Skeletal muscle tissue (tissue), 4 donors: ENCODE data around the gene COX6A2. TPM values are rescaled to one million over a fixed set of nuclear protein-coding genes. Genes with fewer than 3 reads are reported as not detected.
A peak's percentile ranks its signal among the peaks of the same experiment; 100 is the strongest.
"Not testable (repeated sequence)": the region's sequence is repeated elsewhere in the genome, so short reads cannot be mapped to it uniquely, and the experiment has no call there.

Experiments used
- H3K27ac ChIP-seq: one replicate; pipeline ENCODE4 v1.7.0; 2013; ENCODE audit warnings: mild to moderate bottlenecking, low read depth, low read length, inconsistent platforms
- H3K27me3 ChIP-seq, 3 donors: one replicate each; pipeline ENCODE4 v1.7.0; 2013; ENCODE audit warnings: low read length in 3 of 3; ENCODE audit not compliant: control insufficient read depth in 3 of 3, insufficient read depth in 3 of 3
- H3K36me3 ChIP-seq, 3 donors: one replicate each; pipeline ENCODE4 v1.7.0; 2013; ENCODE audit warnings: low read length in 3 of 3; ENCODE audit not compliant: control insufficient read depth in 3 of 3, insufficient read depth in 3 of 3
- H3K4me1 ChIP-seq, 3 donors: one replicate each; pipeline ENCODE4 v1.7.0; 2013; ENCODE audit warnings: low read length in 3 of 3, mild to moderate bottlenecking in 3 of 3; ENCODE audit not compliant: control insufficient read depth in 3 of 3, insufficient read depth in 3 of 3
- H3K4me3 ChIP-seq, 3 donors: one replicate each; pipeline ENCODE4 v1.7.0; 2013; ENCODE audit warnings: low read length in 3 of 3
- H3K9ac ChIP-seq, 3 donors: one replicate each; pipeline ENCODE4 v1.7.0; 2013; ENCODE audit warnings: low read length in 3 of 3, mild to moderate bottlenecking in 3 of 3, moderate library complexity in 2 of 3, low read depth in 1 of 3
- H3K9me3 ChIP-seq, 3 donors: one replicate each; pipeline ENCODE4 v1.7.0; 2013; ENCODE audit warnings: low read length in 3 of 3; ENCODE audit not compliant: control insufficient read depth in 3 of 3
- total RNA-seq: library from RNA; depleted of rRNA; stranded (reverse); fragments of >200 nt; gene quantifications from one replicate; pipeline ENCODE4 v1.2.3, GENCODE V29; 2014
- donor health status: Osteomylitis.

The COX6A2 gene
- total RNA-seq, 1 donor from 2014 or later, result 49.1 TPM

DNA sequence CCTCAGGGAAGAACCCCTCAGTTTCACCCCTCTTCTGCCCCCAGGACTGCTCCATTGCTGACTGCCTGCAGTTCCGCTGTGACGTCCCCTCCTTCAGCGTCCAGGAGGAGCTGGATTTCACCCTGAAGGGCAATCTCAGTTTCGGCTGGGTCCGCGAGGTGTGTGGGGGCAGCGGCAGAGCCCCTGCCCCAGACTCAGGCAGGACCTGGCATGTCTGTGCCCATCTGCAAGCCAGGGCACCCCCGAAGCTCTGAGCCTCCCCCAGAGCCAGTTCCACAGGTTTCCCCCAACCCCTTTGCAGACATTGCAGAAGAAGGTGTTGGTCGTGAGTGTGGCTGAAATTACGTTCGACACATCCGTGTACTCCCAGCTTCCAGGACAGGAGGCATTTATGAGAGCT lies 4.4 kb downstream of the COX6A2 start:
- Histone ChIP-seq H3K9ac (peak overlapping the region in 1 of 3 donors; percentile 66), H3K4me3 (no peak overlapping the region), H3K4me1 (peaks cover 19 to 51% (median 27%) of the 10 kb centered on the region in 3 donors), H3K36me3 (peaks cover 9 to 14% (median 13%) of the 10 kb centered on the region in 3 donors), H3K9me3 (no peaks in the 10 kb centered on the region), H3K27ac (peak overlapping the region; percentile 47), H3K27me3 (peaks cover 0 to 3% (median 2%) of the 10 kb centered on the region in 3 donors)

DNA sequence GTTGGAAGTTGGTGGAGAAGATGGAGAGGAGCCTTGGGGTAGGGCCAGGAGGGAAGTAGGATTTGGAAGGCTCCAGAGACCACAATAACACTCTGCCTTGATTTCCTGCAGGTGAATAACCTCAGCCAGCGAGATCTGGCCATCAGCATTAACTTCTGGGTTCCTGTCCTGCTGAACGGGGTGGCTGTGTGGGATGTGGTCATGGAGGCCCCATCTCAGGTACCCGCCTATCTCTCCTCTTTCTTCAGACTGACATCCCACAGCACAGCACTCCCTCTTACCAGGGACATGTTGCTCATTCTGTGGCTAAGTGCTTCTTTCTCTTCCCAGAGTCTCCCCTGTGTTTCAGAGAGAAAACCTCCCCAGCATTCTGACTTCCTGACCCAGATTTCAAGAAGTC lies 4.9 kb downstream of the COX6A2 start:
- Histone ChIP-seq H3K9me3 (no peaks in the 10 kb centered on the region), H3K4me1 (peaks cover 15 to 48% (median 23%) of the 10 kb centered on the region in 3 donors), H3K27ac (peak overlapping the region; percentile 47), H3K4me3 (no peak overlapping the region), H3K27me3 (peaks cover 0 to 3% (median 2%) of the 10 kb centered on the region in 3 donors), H3K9ac (peak overlapping the region in 1 of 3 donors; percentile 66), H3K36me3 (peaks cover 9 to 14% (median 13%) of the 10 kb centered on the region in 3 donors)

DNA sequence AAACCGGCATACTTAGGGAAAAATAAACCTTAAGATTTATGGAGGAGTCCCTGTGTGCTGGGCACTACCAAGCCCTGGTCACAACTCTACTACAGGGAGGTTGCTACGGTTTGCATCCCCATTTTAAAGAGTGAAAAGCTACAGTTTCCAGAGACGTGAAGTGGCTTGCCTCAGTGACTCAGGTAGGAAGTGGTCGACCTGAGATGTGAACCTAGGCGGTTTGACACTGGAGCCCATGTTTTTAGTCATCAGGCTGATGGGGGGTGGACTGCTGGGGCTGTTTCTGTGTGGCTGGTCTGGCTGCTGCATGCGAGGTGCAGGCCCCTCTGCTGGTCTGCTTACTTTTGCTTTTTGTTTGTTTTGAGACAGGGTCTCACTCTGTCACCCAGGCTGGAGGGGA lies 6.6 kb downstream of the COX6A2 start:
- H3K27me3 ChIP-seq, result peaks cover 0 to 3% (median 2%) of the 10 kb centered on the region in 3 donors
- no peak overlapping the region for H3K9ac ChIP-seq
- H3K9me3 ChIP-seq, result peaks cover 0 to 2% (median 0%) of the 10 kb centered on the region in 3 donors
- H3K36me3 ChIP-seq, result peaks cover 7 to 9% (median 8%) of the 10 kb centered on the region in 3 donors
- no peak overlapping the region for H3K27ac ChIP-seq
- H3K4me3 ChIP-seq, result no peak overlapping the region
- H3K4me1 ChIP-seq, result peaks cover 12 to 44% (median 18%) of the 10 kb centered on the region in 3 donors

DNA sequence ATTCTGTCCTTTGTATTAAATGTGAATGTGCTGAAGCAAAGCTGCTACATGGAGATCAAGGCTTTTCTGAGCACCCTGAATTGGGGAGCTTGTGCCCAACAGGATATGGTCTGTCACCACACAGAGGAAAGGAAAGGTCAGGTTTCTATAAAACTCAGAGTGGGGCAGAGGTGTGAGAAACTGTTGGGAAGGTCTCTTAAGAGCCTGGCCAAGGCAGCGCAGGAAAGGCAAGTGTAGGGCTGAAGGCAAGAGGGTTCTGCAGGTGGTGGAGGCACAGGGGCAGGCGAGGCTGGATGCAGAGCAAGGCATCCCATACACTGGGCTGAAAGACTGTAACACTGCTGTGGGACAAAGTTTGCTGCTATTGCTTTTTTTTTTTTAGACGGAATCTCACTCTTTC lies 8.1 kb downstream of the COX6A2 start:
- Histone ChIP-seq H3K9ac (no peak overlapping the region), H3K9me3 (peaks cover 0 to 2% (median 0%) of the 10 kb centered on the region in 3 donors), H3K36me3 (no peaks in the 10 kb centered on the region), H3K27ac (no peak overlapping the region), H3K27me3 (peaks cover 2 to 3% (median 3%) of the 10 kb centered on the region in 3 donors), H3K4me3 (no peak overlapping the region), H3K4me1 (peaks cover 3 to 30% (median 9%) of the 10 kb centered on the region in 3 donors)

DNA sequence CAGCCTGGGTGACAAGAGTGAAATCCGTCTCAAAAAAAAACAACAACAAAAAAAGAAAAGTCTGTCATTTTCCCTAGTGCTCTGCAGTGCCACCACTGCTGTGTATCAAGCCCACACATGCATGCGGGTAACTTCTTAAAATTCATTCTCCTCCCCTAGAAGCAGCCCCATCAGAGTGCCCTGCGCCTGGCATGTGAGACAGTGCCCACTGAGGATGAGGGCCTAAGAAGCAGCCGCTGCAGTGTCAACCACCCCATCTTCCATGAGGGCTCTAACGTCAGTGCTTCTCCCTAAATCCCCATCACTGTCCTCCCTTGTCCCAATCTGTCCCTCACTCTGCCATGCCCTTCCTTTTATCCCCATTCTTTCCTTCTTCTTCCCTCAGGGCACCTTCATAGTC lies 10.2 kb downstream of the COX6A2 start:
- no peak overlapping the region for H3K9ac ChIP-seq
- H3K4me3 ChIP-seq, result no peak overlapping the region
- H3K36me3 ChIP-seq, result no peaks in the 10 kb centered on the region
- peaks cover 3 to 12% (median 4%) of the 10 kb centered on the region in 3 donors for H3K27me3 ChIP-seq
- peaks cover 0 to 2% (median 0%) of the 10 kb centered on the region in 3 donors for H3K9me3 ChIP-seq
- H3K4me1 ChIP-seq, result peaks cover under 1 to 9% (median 2%) of the 10 kb centered on the region in 3 donors
- H3K27ac ChIP-seq, result no peak overlapping the region

DNA sequence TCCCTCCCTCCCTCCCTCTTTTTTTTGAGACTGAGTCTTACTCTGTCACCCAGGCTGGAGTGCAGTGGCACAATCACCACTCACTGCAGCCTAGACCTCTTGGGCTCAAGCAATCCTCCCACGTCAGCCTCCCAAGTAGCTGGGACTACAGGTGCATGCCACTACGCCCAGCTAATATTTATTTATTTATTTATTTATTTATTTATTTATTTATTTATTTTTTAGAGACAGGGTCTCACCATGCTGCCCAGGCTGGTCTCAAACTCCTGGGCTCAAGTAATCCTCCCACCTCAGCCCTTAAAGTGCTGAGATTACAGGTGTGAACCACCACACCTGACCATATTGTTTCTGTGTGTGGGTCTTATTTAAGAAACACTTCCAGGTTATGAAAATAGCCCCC lies 11.1 kb downstream of the COX6A2 start:
- H3K36me3 ChIP-seq, H3K9ac ChIP-seq, H3K27ac ChIP-seq, H3K4me3 ChIP-seq, H3K4me1 ChIP-seq, H3K9me3 ChIP-seq: not testable (repeated sequence)
- H3K27me3 ChIP-seq, result peaks cover 2 to 12% (median 4%) of the 10 kb centered on the region in 3 donors

DNA sequence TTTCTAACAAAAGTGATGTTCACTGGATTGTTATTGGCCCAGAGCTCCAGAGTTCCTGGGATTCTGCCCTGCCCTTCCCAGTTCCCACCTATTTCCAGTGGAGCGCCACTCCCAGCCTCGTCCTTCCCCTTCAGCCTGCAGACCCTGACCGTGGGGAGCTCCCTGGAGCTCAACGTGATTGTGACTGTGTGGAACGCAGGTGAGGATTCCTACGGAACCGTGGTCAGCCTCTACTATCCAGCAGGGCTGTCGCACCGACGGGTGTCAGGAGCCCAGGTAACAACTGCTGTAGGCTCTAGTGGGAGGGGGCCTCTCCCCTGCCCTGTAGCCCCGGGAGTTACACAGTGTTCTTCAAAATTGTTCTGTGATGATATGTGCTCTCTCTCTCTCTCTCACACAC lies 11.8 kb downstream of the COX6A2 start:
- Histone ChIP-seq H3K4me3 (no peak overlapping the region), H3K27ac (no peak overlapping the region), H3K9me3 (peaks cover 0 to 2% (median 0%) of the 10 kb centered on the region in 3 donors), H3K36me3 (no peaks in the 10 kb centered on the region), H3K4me1 (no peaks in the 10 kb centered on the region), H3K27me3 (peaks cover 2 to 12% (median 4%) of the 10 kb centered on the region in 3 donors), H3K9ac (no peak overlapping the region)

DNA sequence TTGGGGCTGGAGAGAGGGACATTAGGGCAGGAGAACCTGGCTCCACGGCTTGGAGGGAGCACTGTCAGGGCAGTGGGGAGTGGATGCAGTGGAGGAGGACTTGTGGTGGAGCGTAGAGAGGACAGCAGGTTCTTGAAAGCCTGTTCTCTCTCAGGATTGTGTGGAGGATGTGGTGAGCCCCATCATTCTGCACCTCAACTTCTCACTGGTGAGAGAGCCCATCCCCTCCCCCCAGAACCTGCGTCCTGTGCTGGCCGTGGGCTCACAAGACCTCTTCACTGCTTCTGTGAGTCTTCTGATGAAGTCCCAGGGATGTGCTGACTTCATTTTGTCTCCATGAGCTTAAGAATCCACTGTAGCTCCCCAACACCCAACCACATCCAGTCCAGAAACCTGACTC lies 13.5 kb downstream of the COX6A2 start:
- H3K4me3 ChIP-seq, result no peak overlapping the region
- H3K4me1 ChIP-seq, result no peaks in the 10 kb centered on the region
- H3K9ac ChIP-seq, result no peak overlapping the region
- no peak overlapping the region for H3K27ac ChIP-seq
- peaks cover 2 to 12% (median 4%) of the 10 kb centered on the region in 3 donors for H3K27me3 ChIP-seq
- H3K9me3 ChIP-seq, result peaks cover 0 to 2% (median 0%) of the 10 kb centered on the region in 3 donors
- H3K36me3 ChIP-seq, result no peaks in the 10 kb centered on the region

DNA sequence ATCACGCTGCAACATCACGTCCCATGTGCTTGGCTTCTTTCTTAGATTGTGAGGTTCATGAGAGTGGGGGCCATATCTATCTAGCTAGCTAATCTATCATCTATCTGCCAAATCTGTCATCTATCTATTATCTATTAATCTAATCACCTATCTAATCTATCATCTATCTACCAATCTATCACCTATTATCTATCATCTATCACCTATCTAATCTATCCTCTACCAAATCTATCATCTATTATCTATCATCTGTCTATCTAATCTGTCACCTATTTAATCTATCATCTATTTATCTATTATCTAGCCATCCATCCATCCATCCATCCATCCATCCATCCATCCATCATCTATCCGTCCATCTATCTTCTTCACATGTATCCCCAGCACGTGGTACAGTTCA lies 14.2 kb downstream of the COX6A2 start:
- Histone ChIP-seq H3K9me3 (peaks cover 0 to 2% (median 0%) of the 10 kb centered on the region in 3 donors), H3K27ac (no peak overlapping the region), H3K4me1 (no peaks in the 10 kb centered on the region), H3K4me3 (no peak overlapping the region), H3K9ac (no peak overlapping the region), H3K36me3 (no peaks in the 10 kb centered on the region), H3K27me3 (peaks cover 2 to 12% (median 4%) of the 10 kb centered on the region in 3 donors)

DNA sequence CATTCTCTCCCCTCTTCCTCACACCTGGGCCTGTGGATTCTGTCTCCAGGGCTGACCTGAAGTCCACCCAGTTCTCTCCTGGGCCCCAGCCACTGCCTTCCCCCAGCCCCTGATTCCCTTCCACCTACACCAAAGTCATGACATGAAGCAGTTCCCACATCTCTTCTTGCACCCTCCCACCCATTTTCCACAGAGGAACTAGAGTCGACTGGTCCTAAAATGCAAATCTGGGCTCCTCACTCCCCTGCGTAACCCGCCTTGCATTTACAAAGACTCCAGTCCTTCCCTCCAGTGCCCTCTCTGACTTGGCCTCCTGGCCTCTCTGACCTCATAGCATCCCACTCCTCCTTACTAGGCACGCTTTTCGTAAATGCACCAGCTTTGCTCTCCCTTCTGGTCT lies 14.8 kb downstream of the COX6A2 start:
- Histone ChIP-seq H3K27ac (no peak overlapping the region), H3K9ac (no peak overlapping the region), H3K36me3 (no peaks in the 10 kb centered on the region), H3K27me3 (peaks cover 2 to 12% (median 4%) of the 10 kb centered on the region in 3 donors), H3K4me1 (no peaks in the 10 kb centered on the region), H3K4me3 (no peak overlapping the region), H3K9me3 (peaks cover 0 to 2% (median 0%) of the 10 kb centered on the region in 3 donors)
